GM23338 (cell line): ENCODE data around the gene DDX27. TPM values are rescaled to one million over a fixed set of nuclear protein-coding genes. Genes with fewer than 3 reads are reported as not detected.

Experiments used
- ATAC-seq: fragments of 200-7000 bp; cut with Tn5 transposase; 3 replicates; pipeline ENCODE4 v1.9.1; 2020
- DNase-seq: peaks from one replicate; pipeline ENCODE4 v3.0.0-alpha.2; 2015; ENCODE audit warnings: low spot score
- H2AFZ ChIP-seq: fragments of 200-600 bp; sonication (generic); 2 replicates; pipeline ENCODE4 v1.8.0; 2016; ENCODE audit warnings: antibody characterized with exemption, mild to moderate bottlenecking, moderate library complexity
- H3F3A ChIP-seq: fragments of 200-600 bp; sonication (generic); replicated peaks from 2 replicates; pipeline ENCODE4 v1.8.0; 2017; ENCODE audit warnings: antibody characterized with exemption, mixed run types, low read depth
- H3K27ac ChIP-seq: fragments of 200-600 bp; sonication (generic); 2 replicates; pipeline ENCODE4 v1.6.1; 2016; ENCODE audit warnings: low read depth
- H3K27me3 ChIP-seq: fragments of 200-600 bp; sonication (generic); 2 replicates; pipeline ENCODE4 v1.8.0; 2016; ENCODE audit warnings: mild to moderate bottlenecking, mixed run types, moderate library complexity; ENCODE audit not compliant: insufficient read depth
- H3K36me3 ChIP-seq: fragments of 200-600 bp; sonication (generic); 2 replicates; pipeline ENCODE4 v1.8.0; 2016; ENCODE audit warnings: mild to moderate bottlenecking; ENCODE audit not compliant: insufficient read depth
- H3K4me1 ChIP-seq: fragments of 200-600 bp; sonication (generic); 2 replicates; pipeline ENCODE4 v1.8.0; 2016; ENCODE audit warnings: mild to moderate bottlenecking, moderate library complexity; ENCODE audit not compliant: insufficient read depth
- H3K4me2 ChIP-seq: fragments of 200-600 bp; sonication (generic); 2 replicates; pipeline ENCODE4 v1.7.1; 2017; ENCODE audit warnings: mixed run types
- H3K4me3 ChIP-seq: fragments of 200-600 bp; sonication (generic); 2 replicates; pipeline ENCODE4 v1.6.1; 2016; ENCODE audit warnings: mixed run types
- H3K79me2 ChIP-seq: fragments of 200-600 bp; sonication (generic); replicated peaks from 2 replicates; pipeline ENCODE4 v1.8.0; 2017; ENCODE audit warnings: mild to moderate bottlenecking; ENCODE audit not compliant: insufficient read depth
- H3K9me2 ChIP-seq: fragments of 200-600 bp; sonication (generic); 2 replicates; pipeline ENCODE4 v1.8.0; 2017; ENCODE audit not compliant: insufficient read depth
- H4K20me1 ChIP-seq: fragments of 200-600 bp; sonication (generic); replicated peaks from 2 replicates; pipeline ENCODE4 v1.8.0; 2017; ENCODE audit warnings: mild to moderate bottlenecking; ENCODE audit not compliant: insufficient read depth
- H3K27ac Mint-ChIP-seq: 2 replicates; pipeline ENCODE4 v1.8.0; 2020; ENCODE audit warnings: inconsistent platforms, mild to moderate bottlenecking, moderate library complexity, mixed read lengths
- H3K27me3 Mint-ChIP-seq: 3 replicates; pipeline ENCODE4 v1.8.0; 2022; ENCODE audit warnings: low read depth, mild to moderate bottlenecking, moderate library complexity, mixed read lengths, inconsistent platforms; ENCODE audit not compliant: insufficient read depth, poor library complexity
- H3K36me3 Mint-ChIP-seq: 3 replicates; pipeline ENCODE4 v1.8.0; 2021; ENCODE audit warnings: low read depth, mild to moderate bottlenecking, inconsistent platforms, moderate library complexity, mixed read lengths
- H3K4me1 Mint-ChIP-seq: 3 replicates; pipeline ENCODE4 v1.8.0; 2020; ENCODE audit warnings: mild to moderate bottlenecking, inconsistent platforms, mixed read lengths
- H3K4me3 Mint-ChIP-seq: 3 replicates; pipeline ENCODE4 v1.8.0; 2021; ENCODE audit warnings: moderate library complexity, mild to moderate bottlenecking, inconsistent platforms, mixed read lengths
- H3K9me3 Mint-ChIP-seq: 3 replicates; pipeline ENCODE4 v1.8.0; 2020; ENCODE audit warnings: moderate library complexity, mild to moderate bottlenecking, inconsistent platforms, mixed read lengths
- CREB1 ChIP-seq: fragments of 250-450 bp; sonication (Bioruptor Pico); IDR thresholded peaks from 2 replicates; pipeline ENCODE4 v1.5.0; 2020; ENCODE audit warnings: low read depth, mild to moderate bottlenecking, moderate library complexity
- CTCF ChIP-seq, 2 experiments: fragments of 200-600 bp in 1 of 2; sonication (generic) in 1 of 2; conservative IDR thresholded peaks; 2 replicates each; pipeline versions ENCODE4 v1.5.1 to v1.6.1; 2016 to 2017; ENCODE audit warnings: antibody characterized with exemption in 2 of 2, low read depth in 2 of 2, mild to moderate bottlenecking in 2 of 2, moderate library complexity in 1 of 2
- ETS1 ChIP-seq: IDR thresholded peaks from 2 replicates; pipeline ENCODE4 v1.6.1; 2016; ENCODE audit warnings: antibody characterized with exemption
- EZH2 ChIP-seq: fragments of 200-600 bp; sonication (generic); IDR thresholded peaks from one replicate; pipeline ENCODE4 v1.8.0; 2017; ENCODE audit warnings: antibody characterized with exemption, mild to moderate bottlenecking, low read depth; ENCODE audit not compliant: unreplicated experiment
- EZH2phosphoT487 ChIP-seq: fragments of 200-600 bp; sonication (generic); IDR thresholded peaks from one replicate; pipeline ENCODE4 v1.8.1; 2018; ENCODE audit warnings: antibody characterized with exemption; ENCODE audit not compliant: unreplicated experiment
- JUNB ChIP-seq: IDR thresholded peaks from one replicate; pipeline ENCODE4 v1.6.1; 2016; ENCODE audit warnings: antibody characterized with exemption; ENCODE audit not compliant: unreplicated experiment
- NANOG ChIP-seq: IDR thresholded peaks from 2 replicates; pipeline ENCODE4 v1.6.1; 2016; ENCODE audit warnings: antibody characterized with exemption, borderline replicate concordance
- POLR2AphosphoS5 ChIP-seq: IDR thresholded peaks from 2 replicates; pipeline ENCODE4 v1.6.1; 2016; ENCODE audit warnings: antibody characterized with exemption, low read depth
- STAT1 ChIP-seq: IDR thresholded peaks from one replicate; pipeline ENCODE4 v1.6.1; 2016; ENCODE audit warnings: antibody characterized with exemption; ENCODE audit not compliant: unreplicated experiment
- ZNF114 ChIP-seq: fragments of 250-450 bp; sonication (Bioruptor Pico); IDR thresholded peaks from 2 replicates; pipeline ENCODE4 v1.5.0; 2020; ENCODE audit warnings: mild to moderate bottlenecking, moderate library complexity
- ZNF331 ChIP-seq: fragments of 250-450 bp; sonication (Bioruptor Pico); IDR thresholded peaks from 2 replicates; pipeline ENCODE4 v1.5.0; 2020; ENCODE audit warnings: low read depth, mild to moderate bottlenecking, moderate library complexity
- ZNF462 ChIP-seq: fragments of 250-450 bp; sonication (Bioruptor Pico); IDR thresholded peaks from 2 replicates; pipeline ENCODE4 v1.5.0; 2020; ENCODE audit warnings: mild to moderate bottlenecking, moderate library complexity
- polyA plus RNA-seq: library from polyadenylated mRNA; unstranded; fragments of >200 nt; fragmentation: Nextera tagmentation; extraction: Ambion mirVana; gene quantifications from 2 replicates; pipeline ENCODE4 v1.2.1, GENCODE V29; 2016
- total RNA-seq: library from RNA; depleted of rRNA; stranded (reverse); fragments of >200 nt; shearing (Covaris generic); gene quantifications from 2 replicates; pipeline ENCODE4 v1.2.3, GENCODE V29; 2014
- TF ChIP-seq, protein P1 (sequence below): IDR thresholded peaks from one replicate; pipeline ENCODE4 v1.6.1; 2018; ENCODE audit warnings: antibody characterized with exemption; ENCODE audit not compliant: unreplicated experiment

DDX27 gene
- total and polyA plus RNA-seq, 2 experiments from 2014 or later: 53.3 to 81.3 TPM

- peak overlapping the region; percentile 93 for H3K4me3 Mint-ChIP-seq
- peaks cover 14% of the 10 kb centered on the region for H3K4me1 Mint-ChIP-seq
- Histone ChIP-seq H3K79me2 (peaks cover 20% of the 10 kb centered on the region), H3K9me2 (no peaks in the 10 kb centered on the region), H3K27me3 (no peaks in the 10 kb centered on the region), H3K27ac (peak overlapping the region; percentile 51), H3K4me2 (peak overlapping the region; percentile 95), H3K4me1 (peaks cover 8% of the 10 kb centered on the region), H4K20me1 (0 out of 2 replicates have a peak, but pooled peaks cover 12% of the 10 kb centered on the region), H2AFZ (peak overlapping the region; percentile 78), H3K4me3 (peak overlapping the region; percentile 75), H3F3A (no peaks in the 10 kb centered on the region), H3K36me3 (peaks cover 28% of the 10 kb centered on the region)
- peaks cover 44% of the 10 kb centered on the region for H3K36me3 Mint-ChIP-seq
- ATAC-seq: no peak
- DNase-seq: no peak
- TF ChIP-seq ZNF462 (no peak), ETS1 (no peak), NANOG (no peak), JUNB (no peak), EZH2 (no peak), CREB1 (CRISPR knock-in tag) (no peak), ZNF114 (CRISPR knock-in tag) (no peak), POLR2AphosphoS5 (no peak), ZNF331 (CRISPR knock-in tag) (no peak), CTCF (conservative IDR thresholded peaks at IDR 0.05; ENCODE audit: low read depth in 2 of 2) (no peak), STAT1 (no peak), EZH2phosphoT487 (no peak)
- TF ChIP-seq, protein P1, sequence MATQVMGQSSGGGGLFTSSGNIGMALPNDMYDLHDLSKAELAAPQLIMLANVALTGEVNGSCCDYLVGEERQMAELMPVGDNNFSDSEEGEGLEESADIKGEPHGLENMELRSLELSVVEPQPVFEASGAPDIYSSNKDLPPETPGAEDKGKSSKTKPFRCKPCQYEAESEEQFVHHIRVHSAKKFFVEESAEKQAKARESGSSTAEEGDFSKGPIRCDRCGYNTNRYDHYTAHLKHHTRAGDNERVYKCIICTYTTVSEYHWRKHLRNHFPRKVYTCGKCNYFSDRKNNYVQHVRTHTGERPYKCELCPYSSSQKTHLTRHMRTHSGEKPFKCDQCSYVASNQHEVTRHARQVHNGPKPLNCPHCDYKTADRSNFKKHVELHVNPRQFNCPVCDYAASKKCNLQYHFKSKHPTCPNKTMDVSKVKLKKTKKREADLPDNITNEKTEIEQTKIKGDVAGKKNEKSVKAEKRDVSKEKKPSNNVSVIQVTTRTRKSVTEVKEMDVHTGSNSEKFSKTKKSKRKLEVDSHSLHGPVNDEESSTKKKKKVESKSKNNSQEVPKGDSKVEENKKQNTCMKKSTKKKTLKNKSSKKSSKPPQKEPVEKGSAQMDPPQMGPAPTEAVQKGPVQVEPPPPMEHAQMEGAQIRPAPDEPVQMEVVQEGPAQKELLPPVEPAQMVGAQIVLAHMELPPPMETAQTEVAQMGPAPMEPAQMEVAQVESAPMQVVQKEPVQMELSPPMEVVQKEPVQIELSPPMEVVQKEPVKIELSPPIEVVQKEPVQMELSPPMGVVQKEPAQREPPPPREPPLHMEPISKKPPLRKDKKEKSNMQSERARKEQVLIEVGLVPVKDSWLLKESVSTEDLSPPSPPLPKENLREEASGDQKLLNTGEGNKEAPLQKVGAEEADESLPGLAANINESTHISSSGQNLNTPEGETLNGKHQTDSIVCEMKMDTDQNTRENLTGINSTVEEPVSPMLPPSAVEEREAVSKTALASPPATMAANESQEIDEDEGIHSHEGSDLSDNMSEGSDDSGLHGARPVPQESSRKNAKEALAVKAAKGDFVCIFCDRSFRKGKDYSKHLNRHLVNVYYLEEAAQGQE: no peak
- peaks cover 3% of the 10 kb centered on the region; the same call in 2 of the 3 replicates for H3K9me3 Mint-ChIP-seq
- H3K27ac Mint-ChIP-seq: peak overlapping the region; percentile 96
- peaks cover 9% of the 10 kb centered on the region for H3K27me3 Mint-ChIP-seq
Observed at GRCh38 chr20:49219924-49220831, 962 bp downstream of the DDX27 start.
